Measurements from ENCODE around the gene FAM24A.
A peak's percentile ranks its signal among the peaks of the same experiment; 100 is the strongest.
"Not testable (repeated sequence)": the region's sequence is repeated elsewhere in the genome, so short reads cannot be mapped to it uniquely, and the experiment has no call there.

Gene FAM24A

GRCh38 chr10:122884166-122884565, 26.2 kb upstream of the FAM24A start:
- DNase-seq (ENCODE audit: low read depth, low spot score) = no peak
- in situ Hi-C loops (cut with HindIII; ENCODE audit: low sequenced_read_pairs) = no loop called here
- TF ChIP-seq, protein P1, sequence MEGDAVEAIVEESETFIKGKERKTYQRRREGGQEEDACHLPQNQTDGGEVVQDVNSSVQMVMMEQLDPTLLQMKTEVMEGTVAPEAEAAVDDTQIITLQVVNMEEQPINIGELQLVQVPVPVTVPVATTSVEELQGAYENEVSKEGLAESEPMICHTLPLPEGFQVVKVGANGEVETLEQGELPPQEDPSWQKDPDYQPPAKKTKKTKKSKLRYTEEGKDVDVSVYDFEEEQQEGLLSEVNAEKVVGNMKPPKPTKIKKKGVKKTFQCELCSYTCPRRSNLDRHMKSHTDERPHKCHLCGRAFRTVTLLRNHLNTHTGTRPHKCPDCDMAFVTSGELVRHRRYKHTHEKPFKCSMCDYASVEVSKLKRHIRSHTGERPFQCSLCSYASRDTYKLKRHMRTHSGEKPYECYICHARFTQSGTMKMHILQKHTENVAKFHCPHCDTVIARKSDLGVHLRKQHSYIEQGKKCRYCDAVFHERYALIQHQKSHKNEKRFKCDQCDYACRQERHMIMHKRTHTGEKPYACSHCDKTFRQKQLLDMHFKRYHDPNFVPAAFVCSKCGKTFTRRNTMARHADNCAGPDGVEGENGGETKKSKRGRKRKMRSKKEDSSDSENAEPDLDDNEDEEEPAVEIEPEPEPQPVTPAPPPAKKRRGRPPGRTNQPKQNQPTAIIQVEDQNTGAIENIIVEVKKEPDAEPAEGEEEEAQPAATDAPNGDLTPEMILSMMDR (IDR thresholded peaks at IDR 0.05; ENCODE audit: low read depth, low read length) = no peak
- H3K4me3 ChIP-seq (ENCODE audit: low read depth, low read length) = no peak overlapping the region

DNA sequence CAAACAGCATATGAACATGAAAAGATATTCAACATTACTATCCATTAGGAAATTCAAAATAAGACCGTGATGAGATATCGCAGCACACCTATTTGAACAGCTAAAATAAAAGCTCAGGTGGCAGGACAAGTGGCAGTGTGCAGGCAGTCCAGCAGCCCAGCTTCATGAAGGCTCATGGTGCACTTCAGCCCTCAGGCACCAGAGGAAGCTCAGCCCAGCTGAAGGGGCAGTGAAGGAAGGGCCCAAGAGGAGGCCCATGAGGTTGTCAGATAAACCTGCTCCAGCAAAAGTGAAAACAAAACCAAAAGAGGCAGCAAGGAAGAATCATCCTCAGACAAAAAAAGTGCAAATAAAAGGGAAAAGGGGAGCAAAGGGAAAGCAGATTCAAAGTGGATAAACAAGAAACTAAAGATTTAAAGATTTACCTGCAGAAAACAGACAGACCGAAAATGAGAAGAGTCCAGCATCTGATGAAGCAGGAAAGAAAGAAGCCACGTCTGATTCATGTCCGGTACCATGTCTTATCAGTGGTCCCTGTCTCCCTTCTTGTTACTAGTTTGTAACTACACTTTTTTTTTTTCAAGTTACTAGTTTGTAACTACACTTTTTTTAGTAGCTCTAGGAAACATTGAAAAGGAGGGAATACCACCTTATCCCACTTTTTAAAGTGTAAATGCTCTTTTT, 16.0 kb upstream of the FAM24A start:
- DNase-seq (ENCODE audit: low read depth, low spot score) = no peak
- in situ Hi-C loops (cut with HindIII; ENCODE audit: low sequenced_read_pairs) = no loop called here
- no peak overlapping the region for H3K4me3 ChIP-seq (ENCODE audit: low read depth, low read length)
- TF ChIP-seq, protein P1 (IDR thresholded peaks at IDR 0.05; ENCODE audit: low read depth, low read length) = no peak

- H3K4me3 ChIP-seq (ENCODE audit: low read depth, low read length); DNase-seq (ENCODE audit: low read depth, low spot score); in situ Hi-C loops (cut with HindIII; ENCODE audit: low sequenced_read_pairs): not testable (repeated sequence)
Observed at GRCh38 chr10:122903861-122904260, 6.5 kb upstream of the FAM24A start.

- in situ Hi-C loops (cut with HindIII; ENCODE audit: low sequenced_read_pairs) = no loop called here
- H3K4me3 ChIP-seq (ENCODE audit: low read depth, low read length) = no peak overlapping the region
- TF ChIP-seq, protein P1 (IDR thresholded peaks at IDR 0.05; ENCODE audit: low read depth, low read length) = no peak
- DNase-seq (ENCODE audit: low read depth, low spot score) = peak; percentile 57
Observed at GRCh38 chr10:122911889-122912484, 1.6 kb downstream of the FAM24A start.

- in situ Hi-C loops (cut with HindIII; ENCODE audit: low sequenced_read_pairs) = no loop called here
- TF ChIP-seq, protein P1 (IDR thresholded peaks at IDR 0.05; ENCODE audit: low read depth, low read length) = no peak
Observed at GRCh38 chr10:122915700-122916099, 5.3 kb downstream of the FAM24A start.

DNA sequence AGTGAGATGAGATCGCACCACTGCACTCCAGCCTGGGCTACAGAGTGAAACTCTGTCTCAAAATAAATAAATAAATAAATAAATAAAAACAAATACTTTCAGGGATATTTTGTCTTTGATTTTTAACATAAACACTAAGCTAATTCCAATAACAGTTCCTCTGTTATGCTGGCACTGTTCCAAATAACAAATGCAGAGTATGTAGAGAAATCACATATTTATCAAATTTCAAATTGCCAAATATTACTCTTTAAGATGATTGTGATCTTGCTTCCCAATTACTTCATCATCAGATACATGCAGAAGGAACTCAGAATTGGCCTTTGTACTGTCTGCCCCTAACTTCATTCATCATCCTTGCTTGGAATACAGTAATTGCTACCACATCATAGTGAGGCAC, 19.7 kb downstream of the FAM24A start:
- TF ChIP-seq, protein P1 (IDR thresholded peaks at IDR 0.05; ENCODE audit: low read depth, low read length) = no peak
- no peak overlapping the region for H3K4me3 ChIP-seq (ENCODE audit: low read depth, low read length)
- in situ Hi-C loops (cut with HindIII; ENCODE audit: low sequenced_read_pairs) = no loop called here
- no peak for DNase-seq (ENCODE audit: low read depth, low spot score)

More at GRCh38 chr10:122915700-122916099, 5.3 kb downstream of the FAM24A start:
- no peak overlapping the region for H3K4me3 ChIP-seq (ENCODE audit: low read depth, low read length)
- no peak for DNase-seq (ENCODE audit: low read depth, low spot score)
